Measurements from ENCODE around the gene ZDHHC14.

ZDHHC14 gene

GRCh38 chr6:157438611-157439111 lies 57.7 kb downstream of the ZDHHC14 start:
- no peak for TF ChIP-seq CTCF (IDR thresholded peaks at IDR 0.05; ENCODE audit: insufficient read depth, low read depth, low read length, missing control alignments)
- H3K4me3 ChIP-seq (ENCODE audit: low read depth, low read length), result no peak overlapping the region
- no peak for DNase-seq (ENCODE audit: low read depth)

GRCh38 chr6:157440171-157440570 lies 59.2 kb downstream of the ZDHHC14 start:
- H3K4me3 ChIP-seq (ENCODE audit: low read depth, low read length), result no peak overlapping the region
- TF ChIP-seq CTCF (IDR thresholded peaks at IDR 0.05; ENCODE audit: insufficient read depth, low read depth, low read length, missing control alignments), result no peak
- DNase-seq (ENCODE audit: low read depth), result peak; percentile 18

- H3K4me3 ChIP-seq (ENCODE audit: low read depth, low read length), result no peak overlapping the region
- TF ChIP-seq CTCF (IDR thresholded peaks at IDR 0.05; ENCODE audit: insufficient read depth, low read depth, low read length, missing control alignments), result no peak
- DNase-seq (ENCODE audit: low read depth), result no peak
These were observed 61.3 kb downstream of the ZDHHC14 start for GRCh38 chr6:157442291-157442690.

GRCh38 chr6:157443066-157443800 lies 62.2 kb downstream of the ZDHHC14 start:
- DNase-seq (ENCODE audit: low read depth), result peak; percentile 86
- no peak for TF ChIP-seq CTCF (IDR thresholded peaks at IDR 0.05; ENCODE audit: insufficient read depth, low read depth, low read length, missing control alignments)
- H3K4me3 ChIP-seq (ENCODE audit: low read depth, low read length), result no peak overlapping the region

GRCh38 chr6:157445277-157446009 lies 64.5 kb downstream of the ZDHHC14 start:
- H3K4me3 ChIP-seq (ENCODE audit: low read depth, low read length), result no peak overlapping the region
- DNase-seq (ENCODE audit: low read depth), result no peak
- TF ChIP-seq CTCF (IDR thresholded peaks at IDR 0.05; ENCODE audit: insufficient read depth, low read depth, low read length, missing control alignments), result no peak

GRCh38 chr6:157447735-157448134 lies 66.7 kb downstream of the ZDHHC14 start:
- TF ChIP-seq CTCF (IDR thresholded peaks at IDR 0.05; ENCODE audit: insufficient read depth, low read depth, low read length, missing control alignments), result no peak
- no peak for DNase-seq (ENCODE audit: low read depth)
- no peak overlapping the region for H3K4me3 ChIP-seq (ENCODE audit: low read depth, low read length)

All from GM12865 (cell line).